Gastrocnemius medialis (tissue), 4 donors: Measurements from ENCODE around the gene NDUFB2.
"Not testable (repeated sequence)": the region's sequence is repeated elsewhere in the genome, so short reads cannot be mapped to it uniquely, and the experiment has no call there.

ENCODE experiments used
- POLR2A ChIP-seq, 2 donors: fragments of 450-650 bp; IDR thresholded peaks; one replicate each; pipeline ENCODE4 v1.6.1; 2017; ENCODE audit warnings: antibody characterized with exemption in 2 of 2, mild to moderate bottlenecking in 2 of 2, moderate library complexity in 2 of 2
- TF ChIP-seq, protein P1 (sequence below), 5 experiments: fragments of 450-650 bp in 3 of 5; fragments of 200-600 bp in 2 of 5; sonication (generic) in 2 of 5; IDR thresholded peaks in 4 of 5; conservative IDR thresholded peaks in 1 of 5; 1 replicate in 4 of 5; 2 replicates in 1 of 5; pipeline ENCODE4 v1.5.1; 2016 to 2019; ENCODE audit warnings: antibody characterized with exemption in 5 of 5, mild to moderate bottlenecking in 3 of 5, moderate library complexity in 3 of 5

GRCh38 chr7:140693849-140694248 lies 2.7 kb upstream of the NDUFB2 start:
- TF ChIP-seq, protein P1, sequence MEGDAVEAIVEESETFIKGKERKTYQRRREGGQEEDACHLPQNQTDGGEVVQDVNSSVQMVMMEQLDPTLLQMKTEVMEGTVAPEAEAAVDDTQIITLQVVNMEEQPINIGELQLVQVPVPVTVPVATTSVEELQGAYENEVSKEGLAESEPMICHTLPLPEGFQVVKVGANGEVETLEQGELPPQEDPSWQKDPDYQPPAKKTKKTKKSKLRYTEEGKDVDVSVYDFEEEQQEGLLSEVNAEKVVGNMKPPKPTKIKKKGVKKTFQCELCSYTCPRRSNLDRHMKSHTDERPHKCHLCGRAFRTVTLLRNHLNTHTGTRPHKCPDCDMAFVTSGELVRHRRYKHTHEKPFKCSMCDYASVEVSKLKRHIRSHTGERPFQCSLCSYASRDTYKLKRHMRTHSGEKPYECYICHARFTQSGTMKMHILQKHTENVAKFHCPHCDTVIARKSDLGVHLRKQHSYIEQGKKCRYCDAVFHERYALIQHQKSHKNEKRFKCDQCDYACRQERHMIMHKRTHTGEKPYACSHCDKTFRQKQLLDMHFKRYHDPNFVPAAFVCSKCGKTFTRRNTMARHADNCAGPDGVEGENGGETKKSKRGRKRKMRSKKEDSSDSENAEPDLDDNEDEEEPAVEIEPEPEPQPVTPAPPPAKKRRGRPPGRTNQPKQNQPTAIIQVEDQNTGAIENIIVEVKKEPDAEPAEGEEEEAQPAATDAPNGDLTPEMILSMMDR (IDR thresholded peaks at IDR 0.05 in 4 of 5, conservative IDR thresholded peaks at IDR 0.05 in 1 of 5) = not testable (repeated sequence)
- TF ChIP-seq POLR2A (IDR thresholded peaks at IDR 0.05) = not testable (repeated sequence)
